Chondrocyte (in vitro differentiated cells): Measurements from ENCODE around the gene NFX1. TPM values are rescaled to one million over a fixed set of nuclear protein-coding genes. Genes with fewer than 3 reads are reported as not detected.

Experiments used
- DNase-seq: peaks from one replicate; pipeline ENCODE4 v3.0.0; 2021; ENCODE audit warnings: mixed read lengths, low spot score
- H3K27ac Mint-ChIP-seq: one replicate; pipeline ENCODE4 v1.8.0; 2021; ENCODE audit warnings: mild to moderate bottlenecking, moderate library complexity, mixed read lengths; ENCODE audit not compliant: unreplicated experiment
- H3K27me3 Mint-ChIP-seq: 2 replicates; pipeline ENCODE4 v1.8.0; 2021; ENCODE audit warnings: low read depth, mixed read lengths
- H3K36me3 Mint-ChIP-seq: 2 replicates; pipeline ENCODE4 v1.8.0; 2021; ENCODE audit warnings: low read depth, mixed read lengths
- H3K4me1 Mint-ChIP-seq: 2 replicates; pipeline ENCODE4 v1.8.0; 2021; ENCODE audit warnings: low read depth, mild to moderate bottlenecking, mixed read lengths
- H3K4me3 Mint-ChIP-seq: one replicate; pipeline ENCODE4 v1.8.0; 2021; ENCODE audit warnings: mild to moderate bottlenecking, moderate library complexity, mixed read lengths; ENCODE audit not compliant: unreplicated experiment
- H3K9me3 Mint-ChIP-seq: 2 replicates; pipeline ENCODE4 v1.8.0; 2021; ENCODE audit warnings: low read depth, mixed read lengths
- total RNA-seq: library from RNA; stranded (reverse); gene quantifications from 3 replicates; pipeline ENCODE4 v1.2.1, GENCODE V29; 2021
- TF ChIP-seq, protein P1 (sequence below): fragments of 200-600 bp; sonication (generic); IDR thresholded peaks from 2 replicates; pipeline ENCODE4 v1.5.0; 2021; ENCODE audit warnings: antibody characterized with exemption, mild to moderate bottlenecking, moderate library complexity

NFX1 gene
- total RNA-seq, 1 donor from 2014 or later = 28.4 TPM

DNA sequence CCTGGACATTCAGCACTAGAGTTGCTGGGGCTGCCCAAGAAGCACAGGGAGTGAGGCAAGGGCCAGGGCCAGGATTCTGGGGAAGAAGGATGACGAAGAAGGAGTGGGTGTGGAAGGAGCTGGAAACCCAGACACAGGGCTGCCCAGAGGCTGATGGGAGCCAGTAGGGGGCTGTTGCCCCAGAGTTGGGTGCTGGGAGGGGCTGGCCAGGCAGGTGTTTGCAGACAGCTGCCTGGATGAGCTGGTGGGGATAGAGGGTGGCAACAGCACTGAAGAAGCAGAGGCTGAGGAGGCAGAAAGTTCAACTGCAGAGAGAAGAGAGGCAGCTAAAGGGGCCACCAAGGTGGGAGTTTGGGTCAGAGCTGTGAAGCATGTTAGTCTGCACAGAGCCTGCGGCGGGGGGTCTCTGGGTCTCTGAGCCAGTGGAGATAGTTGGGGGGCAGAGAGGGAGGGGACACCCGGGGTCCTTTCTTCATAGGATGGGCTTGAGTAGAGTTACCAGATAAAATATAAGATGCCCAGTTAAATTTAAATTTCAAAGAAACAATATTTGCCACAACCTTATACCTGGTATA is 114.6 kb downstream of the NFX1 start:
- Mint-ChIP-seq H3K27me3 (peaks cover 4% of the 10 kb centered on the region), H3K27ac (no peak overlapping the region), H3K4me3 (no peak overlapping the region), H3K9me3 (no peaks in the 10 kb centered on the region), H3K4me1 (peaks cover 4% of the 10 kb centered on the region), H3K36me3 (no peaks in the 10 kb centered on the region)
- TF ChIP-seq, protein P1, sequence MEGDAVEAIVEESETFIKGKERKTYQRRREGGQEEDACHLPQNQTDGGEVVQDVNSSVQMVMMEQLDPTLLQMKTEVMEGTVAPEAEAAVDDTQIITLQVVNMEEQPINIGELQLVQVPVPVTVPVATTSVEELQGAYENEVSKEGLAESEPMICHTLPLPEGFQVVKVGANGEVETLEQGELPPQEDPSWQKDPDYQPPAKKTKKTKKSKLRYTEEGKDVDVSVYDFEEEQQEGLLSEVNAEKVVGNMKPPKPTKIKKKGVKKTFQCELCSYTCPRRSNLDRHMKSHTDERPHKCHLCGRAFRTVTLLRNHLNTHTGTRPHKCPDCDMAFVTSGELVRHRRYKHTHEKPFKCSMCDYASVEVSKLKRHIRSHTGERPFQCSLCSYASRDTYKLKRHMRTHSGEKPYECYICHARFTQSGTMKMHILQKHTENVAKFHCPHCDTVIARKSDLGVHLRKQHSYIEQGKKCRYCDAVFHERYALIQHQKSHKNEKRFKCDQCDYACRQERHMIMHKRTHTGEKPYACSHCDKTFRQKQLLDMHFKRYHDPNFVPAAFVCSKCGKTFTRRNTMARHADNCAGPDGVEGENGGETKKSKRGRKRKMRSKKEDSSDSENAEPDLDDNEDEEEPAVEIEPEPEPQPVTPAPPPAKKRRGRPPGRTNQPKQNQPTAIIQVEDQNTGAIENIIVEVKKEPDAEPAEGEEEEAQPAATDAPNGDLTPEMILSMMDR = no peak
- DNase-seq = no peak

GRCh38 chr9:33407061-33407460 is 116.7 kb downstream of the NFX1 start:
- H3K4me1 Mint-ChIP-seq = no peaks in the 10 kb centered on the region
- TF ChIP-seq, protein P1 = no peak
- H3K27me3 Mint-ChIP-seq = no peaks in the 10 kb centered on the region
- H3K36me3 Mint-ChIP-seq = no peaks in the 10 kb centered on the region
- H3K27ac Mint-ChIP-seq = no peak overlapping the region
- no peak for DNase-seq
- no peaks in the 10 kb centered on the region for H3K9me3 Mint-ChIP-seq
- no peak overlapping the region for H3K4me3 Mint-ChIP-seq

DNA sequence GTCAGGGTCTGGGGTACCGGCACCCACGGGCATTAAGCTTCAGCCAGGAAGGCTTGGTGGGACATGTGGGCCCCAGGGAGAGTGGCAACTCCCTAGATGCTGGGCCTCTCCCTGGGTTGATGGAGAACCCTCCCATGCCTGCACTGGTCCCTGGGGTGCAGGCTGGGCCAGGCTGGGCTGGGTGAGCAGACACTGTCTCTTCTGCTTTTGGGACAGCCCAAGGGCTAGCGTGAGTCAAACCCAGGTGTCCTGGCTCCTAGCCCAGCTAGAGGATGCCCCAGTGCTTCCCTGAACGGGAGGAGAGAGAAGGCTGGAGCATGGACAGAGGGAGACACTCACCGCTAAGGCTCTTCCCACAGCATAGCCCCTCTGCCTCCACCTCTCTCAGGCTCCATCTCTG is 117.8 kb downstream of the NFX1 start:
- H3K4me3 Mint-ChIP-seq = no peak overlapping the region
- H3K27ac Mint-ChIP-seq = no peak overlapping the region
- TF ChIP-seq, protein P1 = no peak
- no peak for DNase-seq
- no peaks in the 10 kb centered on the region for H3K27me3 Mint-ChIP-seq
- H3K4me1 Mint-ChIP-seq = no peaks in the 10 kb centered on the region
- no peaks in the 10 kb centered on the region for H3K9me3 Mint-ChIP-seq
- no peaks in the 10 kb centered on the region for H3K36me3 Mint-ChIP-seq

DNA sequence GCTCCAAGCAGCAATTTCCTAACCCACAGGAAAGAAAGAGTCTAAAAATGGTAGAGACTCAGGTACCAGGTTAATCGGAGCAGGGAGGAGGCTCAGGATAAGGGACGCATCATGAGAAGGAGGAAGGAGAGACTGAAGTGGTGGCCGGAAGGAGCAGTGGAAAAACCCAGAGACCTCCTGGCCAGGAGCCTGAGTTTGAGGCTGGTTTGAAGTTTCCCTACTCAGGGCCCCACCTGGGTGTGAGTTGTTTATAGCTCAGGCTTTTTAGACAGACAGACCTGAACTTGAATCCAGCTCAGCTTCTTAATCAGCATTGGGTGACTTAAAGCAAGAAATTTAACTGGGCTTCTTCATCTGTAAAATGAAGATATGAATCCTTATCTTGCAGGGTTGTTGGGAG is 124.0 kb downstream of the NFX1 start:
- Mint-ChIP-seq H3K36me3 (no peaks in the 10 kb centered on the region), H3K27ac (no peak overlapping the region), H3K27me3 (peaks cover 4% of the 10 kb centered on the region), H3K4me3 (no peak overlapping the region), H3K9me3 (no peaks in the 10 kb centered on the region), H3K4me1 (peaks cover 7% of the 10 kb centered on the region)
- no peak for DNase-seq
- TF ChIP-seq, protein P1 = no peak

- H3K4me3 Mint-ChIP-seq = no peak overlapping the region
Measured at GRCh38 chr9:33414889-33415500, 124.7 kb downstream of the NFX1 start.

More at GRCh38 chr9:33414889-33415500, 124.7 kb downstream of the NFX1 start:
- no peak for DNase-seq
- Mint-ChIP-seq H3K27ac (no peak overlapping the region), H3K9me3 (no peaks in the 10 kb centered on the region), H3K27me3 (peaks cover 5% of the 10 kb centered on the region), H3K4me1 (peaks cover 7% of the 10 kb centered on the region), H3K36me3 (no peaks in the 10 kb centered on the region)
- TF ChIP-seq, protein P1 = no peak
